H9 (cell line): ENCODE data around the gene EFS. TPM values are rescaled to one million over a fixed set of nuclear protein-coding genes. Genes with fewer than 3 reads are reported as not detected.

Experiments used
- DNase-seq: peaks from one replicate; pipeline ENCODE4 v3.0.0-alpha.2; 2017
- H2AFZ ChIP-seq: one replicate; pipeline ENCODE4 v1.6.1; 2013; ENCODE audit warnings: mild to moderate bottlenecking, low read length, control low read depth, moderate library complexity
- H2AK5ac ChIP-seq: 2 replicates; pipeline ENCODE4 v1.6.1; 2013; ENCODE audit warnings: low read length, control low read depth, mixed read lengths; ENCODE audit not compliant: insufficient read length
- H2BK120ac ChIP-seq: one replicate; pipeline ENCODE4 v1.6.1; 2013; ENCODE audit warnings: low read depth, mild to moderate bottlenecking, low read length, control low read depth, inconsistent platforms; ENCODE audit not compliant: poor library complexity, severe bottlenecking
- H2BK12ac ChIP-seq: 2 replicates; pipeline ENCODE4 v1.6.1; 2013; ENCODE audit warnings: low read length, control low read depth, mixed read lengths, low read depth; ENCODE audit not compliant: insufficient read length
- H2BK15ac ChIP-seq: 2 replicates; pipeline ENCODE4 v1.6.1; 2013; ENCODE audit warnings: low read depth, low read length, control low read depth
- H2BK20ac ChIP-seq: one replicate; pipeline ENCODE4 v1.6.1; 2013; ENCODE audit warnings: low read depth, mild to moderate bottlenecking, low read length, control low read depth, inconsistent platforms; ENCODE audit not compliant: poor library complexity, severe bottlenecking
- H2BK5ac ChIP-seq: 2 replicates; pipeline ENCODE4 v1.6.1; 2013; ENCODE audit warnings: low read length, control low read depth, mixed read lengths; ENCODE audit not compliant: insufficient read length
- H3K14ac ChIP-seq: 2 replicates; pipeline ENCODE4 v1.6.1; 2013; ENCODE audit warnings: low read length, control low read depth; ENCODE audit not compliant: insufficient read depth
- H3K18ac ChIP-seq: 2 replicates; pipeline ENCODE4 v1.6.1; 2013; ENCODE audit warnings: low read depth, mild to moderate bottlenecking, mixed read lengths, low read length, control low read depth; ENCODE audit not compliant: insufficient read length
- H3K23ac ChIP-seq: 2 replicates; pipeline ENCODE4 v1.6.1; 2013; ENCODE audit warnings: low read length, control low read depth, mixed read lengths, low read depth; ENCODE audit not compliant: insufficient read length
- H3K23me2 ChIP-seq: 2 replicates; pipeline ENCODE4 v1.6.1; 2013; ENCODE audit warnings: low read depth, mild to moderate bottlenecking, mixed read lengths, low read length, control low read depth; ENCODE audit not compliant: insufficient read length, poor library complexity, severe bottlenecking
- H3K27ac ChIP-seq: 2 replicates; pipeline ENCODE4 v1.5.1; 2013; ENCODE audit warnings: low read length, control low read depth, mixed read lengths, low read depth; ENCODE audit not compliant: insufficient read length
- H3K27me3 ChIP-seq: 2 replicates; pipeline ENCODE4 v1.6.1; 2013; ENCODE audit warnings: low read length, control low read depth, inconsistent platforms; ENCODE audit not compliant: insufficient read depth
- H3K4ac ChIP-seq: 2 replicates; pipeline ENCODE4 v1.6.1; 2013; ENCODE audit warnings: low read depth, mild to moderate bottlenecking, control low read depth, inconsistent platforms, low read length, moderate library complexity
- H3K4me1 ChIP-seq: 2 replicates; pipeline ENCODE4 v1.6.1; 2013; ENCODE audit warnings: low read length, control low read depth, inconsistent platforms; ENCODE audit not compliant: insufficient read depth
- H3K4me2 ChIP-seq: 2 replicates; pipeline ENCODE4 v1.6.1; 2013; ENCODE audit warnings: low read length, control low read depth, mixed read lengths; ENCODE audit not compliant: insufficient read length, insufficient read depth
- H3K56ac ChIP-seq: 2 replicates; pipeline ENCODE4 v1.6.1; 2013; ENCODE audit warnings: low read depth, mild to moderate bottlenecking, mixed read lengths, low read length, control low read depth; ENCODE audit not compliant: insufficient read length
- H3K79me1 ChIP-seq: 2 replicates; pipeline ENCODE4 v1.6.1; 2013; ENCODE audit warnings: low read depth, mild to moderate bottlenecking, moderate library complexity, low read length, control low read depth, inconsistent platforms; ENCODE audit not compliant: insufficient read depth, poor library complexity, severe bottlenecking
- H3K79me2 ChIP-seq: 2 replicates; pipeline ENCODE4 v1.6.1; 2013; ENCODE audit warnings: low read length, control low read depth, inconsistent platforms; ENCODE audit not compliant: insufficient read depth
- H3K9ac ChIP-seq: 2 replicates; pipeline ENCODE4 v1.6.1; 2013; ENCODE audit warnings: low read length, control low read depth, mixed read lengths; ENCODE audit not compliant: insufficient read length; ENCODE audit errors: extremely low read depth
- H3K9me3 ChIP-seq: one replicate; pipeline ENCODE4 v1.6.1; 2013; ENCODE audit warnings: low read depth, low read length, inconsistent platforms; ENCODE audit not compliant: control insufficient read depth
- H3T11ph ChIP-seq: one replicate; pipeline ENCODE4 v1.6.1; 2013; ENCODE audit warnings: mild to moderate bottlenecking, low read length, control low read depth, inconsistent platforms
- H4K20me1 ChIP-seq: one replicate; pipeline ENCODE4 v1.6.1; 2013; ENCODE audit not compliant: control insufficient read depth, insufficient read length, insufficient read depth
- H4K5ac ChIP-seq: 2 replicates; pipeline ENCODE4 v1.6.1; 2013; ENCODE audit warnings: low read depth, mild to moderate bottlenecking, mixed read lengths, low read length, control low read depth; ENCODE audit not compliant: insufficient read length
- H4K8ac ChIP-seq: replicated peaks from 2 replicates; pipeline ENCODE4 v1.6.1; 2013; ENCODE audit warnings: low read length, control low read depth, mixed read lengths, low read depth; ENCODE audit not compliant: insufficient read length
- H4K91ac ChIP-seq: 2 replicates; pipeline ENCODE4 v1.6.1; 2013; ENCODE audit warnings: low read depth, mild to moderate bottlenecking, moderate library complexity, mixed read lengths, low read length, control low read depth; ENCODE audit not compliant: insufficient read length
- H3K27ac Mint-ChIP-seq, 3 experiments: 2 replicates in 2 of 3; 3 replicates in 1 of 3; pipeline ENCODE4 v1.8.0; 2020 to 2021; ENCODE audit warnings: mixed read lengths in 3 of 3, mild to moderate bottlenecking in 1 of 3, moderate library complexity in 1 of 3
- H3K27me3 Mint-ChIP-seq: 2 replicates; pipeline ENCODE4 v1.8.0; 2021; ENCODE audit warnings: low read depth, mild to moderate bottlenecking, moderate library complexity, mixed read lengths
- H3K36me3 Mint-ChIP-seq, 3 experiments: 2 replicates in 2 of 3; 3 replicates in 1 of 3; pipeline ENCODE4 v1.8.0; 2020 to 2021; ENCODE audit warnings: low read depth in 3 of 3, mixed read lengths in 3 of 3; ENCODE audit not compliant: insufficient read depth in 1 of 3
- H3K4me1 Mint-ChIP-seq, 2 experiments: 2 replicates each; pipeline ENCODE4 v1.8.0; 2020; ENCODE audit warnings: mixed read lengths in 2 of 2
- H3K4me3 Mint-ChIP-seq, 2 experiments: 2 replicates in 1 of 2; 3 replicates in 1 of 2; pipeline ENCODE4 v1.8.0; 2020 to 2021; ENCODE audit warnings: mild to moderate bottlenecking in 2 of 2, mixed read lengths in 2 of 2, moderate library complexity in 1 of 2
- H3K9me3 Mint-ChIP-seq, 2 experiments: 2 replicates in 1 of 2; 3 replicates in 1 of 2; pipeline ENCODE4 v1.8.0; 2020; ENCODE audit warnings: mild to moderate bottlenecking in 2 of 2, mixed read lengths in 2 of 2, moderate library complexity in 1 of 2
- WGBS: extraction: QIAGEN DNeasy Blood & Tissue Kit; methylation state at CpG from one replicate; pipeline ENCODE4 v1.1.7; 2013; ENCODE audit warnings: missing lambda C conversion rate, low lambda C conversion rate, mixed read lengths; ENCODE audit not compliant: insufficient read length; ENCODE audit errors: extremely low coverage; 5-methylcytosine and 5-hydroxymethylcytosine counted together
- total RNA-seq: library from RNA; stranded (reverse); gene quantifications from 2 replicates; pipeline ENCODE4 v1.2.1, GENCODE V29; 2021
- TF ChIP-seq, protein P1 (sequence below): fragments of 200-600 bp; sonication (generic); conservative IDR thresholded peaks from 3 replicates; pipeline ENCODE4 v1.8.0; 2021; ENCODE audit warnings: antibody characterized with exemption, mild to moderate bottlenecking

EFS gene
- total RNA-seq, 1 experiment from 2014 or later: 32.1 TPM

GRCh38 chr14:23362200-23362599 lies 2.8 kb downstream of the EFS start:
- no peaks in the 10 kb centered on the region for H4K20me1 ChIP-seq
- H2BK5ac ChIP-seq: no peak overlapping the region
- TF ChIP-seq, protein P1, sequence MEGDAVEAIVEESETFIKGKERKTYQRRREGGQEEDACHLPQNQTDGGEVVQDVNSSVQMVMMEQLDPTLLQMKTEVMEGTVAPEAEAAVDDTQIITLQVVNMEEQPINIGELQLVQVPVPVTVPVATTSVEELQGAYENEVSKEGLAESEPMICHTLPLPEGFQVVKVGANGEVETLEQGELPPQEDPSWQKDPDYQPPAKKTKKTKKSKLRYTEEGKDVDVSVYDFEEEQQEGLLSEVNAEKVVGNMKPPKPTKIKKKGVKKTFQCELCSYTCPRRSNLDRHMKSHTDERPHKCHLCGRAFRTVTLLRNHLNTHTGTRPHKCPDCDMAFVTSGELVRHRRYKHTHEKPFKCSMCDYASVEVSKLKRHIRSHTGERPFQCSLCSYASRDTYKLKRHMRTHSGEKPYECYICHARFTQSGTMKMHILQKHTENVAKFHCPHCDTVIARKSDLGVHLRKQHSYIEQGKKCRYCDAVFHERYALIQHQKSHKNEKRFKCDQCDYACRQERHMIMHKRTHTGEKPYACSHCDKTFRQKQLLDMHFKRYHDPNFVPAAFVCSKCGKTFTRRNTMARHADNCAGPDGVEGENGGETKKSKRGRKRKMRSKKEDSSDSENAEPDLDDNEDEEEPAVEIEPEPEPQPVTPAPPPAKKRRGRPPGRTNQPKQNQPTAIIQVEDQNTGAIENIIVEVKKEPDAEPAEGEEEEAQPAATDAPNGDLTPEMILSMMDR: peak; percentile 45; the same call in 2 of the 3 replicates
- Mint-ChIP-seq H3K4me1 (peaks cover 30 to 36% of the 10 kb centered on the region in 2 experiments), H3K9me3 (peaks cover 0 to 2% of the 10 kb centered on the region in 2 experiments; a peak in 1 of 5 replicates), H3K27me3 (peaks cover 8% of the 10 kb centered on the region), H3K36me3 (peaks cover 21 to 49% (median 35%) of the 10 kb centered on the region in 3 experiments), H3K27ac (no peak overlapping the region), H3K4me3 (no peak overlapping the region)
- H2AK5ac ChIP-seq: no peak overlapping the region
- H4K5ac ChIP-seq: no peak overlapping the region
- no peak overlapping the region for H3K27ac ChIP-seq
- no peak overlapping the region for H3K14ac ChIP-seq
- no peak overlapping the region for H4K91ac ChIP-seq
- no peak overlapping the region for H3K4me2 ChIP-seq
- no peak overlapping the region for H3K56ac ChIP-seq
- H2BK12ac ChIP-seq: no peak overlapping the region
- no peak overlapping the region for H4K8ac ChIP-seq
- DNase-seq: no peak
- H3K79me2 ChIP-seq: no peaks in the 10 kb centered on the region
- H3K79me1 ChIP-seq: no peaks in the 10 kb centered on the region
- peaks cover 4% of the 10 kb centered on the region; the same call in 1 of the 2 replicates for H3K4me1 ChIP-seq
- no peak overlapping the region for H2BK20ac ChIP-seq
- no peak overlapping the region for H2BK15ac ChIP-seq
- H3K9me3 ChIP-seq: no peaks in the 10 kb centered on the region
- H3K4ac ChIP-seq: no peak overlapping the region
- WGBS: no CpG with 5 or more reads among the region's 3 CpGs
- H3K23ac ChIP-seq: no peak overlapping the region
- H2AFZ ChIP-seq: no peak overlapping the region
- H3K18ac ChIP-seq: no peak overlapping the region
- no peak overlapping the region for H2BK120ac ChIP-seq
- no peak overlapping the region for H3K9ac ChIP-seq
- no peak overlapping the region for H3T11ph ChIP-seq
- no peaks in the 10 kb centered on the region; the same call in 1 of the 2 replicates for H3K27me3 ChIP-seq
- peaks cover 23% of the 10 kb centered on the region for H3K23me2 ChIP-seq
